ENCODE measurements around the gene NRG3. TPM values are rescaled to one million over a fixed set of nuclear protein-coding genes. Genes with fewer than 3 reads are reported as not detected.

The NRG3 gene
- total RNA-seq, 1 experiment from 2014 or later: 0.08 TPM

- BruUV-seq (replicated peaks): no TSS peak
- Histone ChIP-seq H3K9me3 (ENCODE audit: control insufficient read depth, insufficient read depth, low read depth, low read length) (no peaks in the 10 kb centered on the region), H3K27ac (ENCODE audit: low read length) (no peak overlapping the region), H3K27me3 (ENCODE audit: control insufficient read depth, insufficient read depth, low read length) (no peaks in the 10 kb centered on the region), H3K4me3 (ENCODE audit: low read depth in 2 of 2, low read length in 2 of 2) (no peak overlapping the region), H3K4me1 (ENCODE audit: control insufficient read depth, insufficient read depth, low read length) (no peaks in the 10 kb centered on the region), H3K36me3 (ENCODE audit: control insufficient read depth, insufficient read depth, low read length) (no peaks in the 10 kb centered on the region)
- TF ChIP-seq CTCF (IDR thresholded peaks at IDR 0.05) (no peak), TCF7L2 (IDR thresholded peaks at IDR 0.05; ENCODE audit: low read depth, low read length) (no peak), REST (IDR thresholded peaks at IDR 0.05; ENCODE audit: insufficient read depth in 1 of 2, low read depth in 2 of 2, low read length in 1 of 2) (no peak), POLR2AphosphoS5 (IDR thresholded peaks at IDR 0.05; ENCODE audit: low read depth, low read length) (no peak)
- CTCF ChIA-PET: no interaction called here
- DNase-seq (ENCODE audit: low read depth, low spot score) (no peak), ATAC-seq (no peak)
- POLR2A ChIA-PET: no interaction called here
- intact Hi-C loops (cut with micrococcal nuclease; ENCODE audit: unreplicated experiment) (no loop called here), in situ Hi-C loops (cut with HindIII; ENCODE audit: low pct_unique_long_range_greater_than_20kb, low sequenced_read_pairs) (no loop called here)
Measured at GRCh38 chr10:82813856-82814255, 938.9 kb downstream of the NRG3 start.

- Histone ChIP-seq H3K36me3 (ENCODE audit: control insufficient read depth, insufficient read depth, low read length) (no peaks in the 10 kb centered on the region), H3K4me1 (ENCODE audit: control insufficient read depth, insufficient read depth, low read length) (no peaks in the 10 kb centered on the region), H3K27ac (ENCODE audit: low read length) (no peak overlapping the region), H3K9me3 (ENCODE audit: control insufficient read depth, insufficient read depth, low read depth, low read length) (no peaks in the 10 kb centered on the region), H3K4me3 (ENCODE audit: low read depth in 2 of 2, low read length in 2 of 2) (no peak overlapping the region), H3K27me3 (ENCODE audit: control insufficient read depth, insufficient read depth, low read length) (no peaks in the 10 kb centered on the region)
- no peak for DNase-seq (ENCODE audit: low read depth, low spot score)
- no TSS peak for BruUV-seq (replicated peaks)
- ChIA-PET POLR2A (no interaction called here), CTCF (no interaction called here)
- TF ChIP-seq POLR2AphosphoS5 (IDR thresholded peaks at IDR 0.05; ENCODE audit: low read depth, low read length): no peak
- no peak for TF ChIP-seq TCF7L2 (IDR thresholded peaks at IDR 0.05; ENCODE audit: low read depth, low read length)
- ATAC-seq: no peak
- in situ Hi-C loops (cut with HindIII; ENCODE audit: low pct_unique_long_range_greater_than_20kb, low sequenced_read_pairs) (no loop called here), intact Hi-C loops (cut with micrococcal nuclease; ENCODE audit: unreplicated experiment) (no loop called here)
Measured at GRCh38 chr10:82814635-82815034, 939.6 kb downstream of the NRG3 start.

- POLR2A ChIA-PET: interaction anchor here (0.7 kb wide), 1 partner anchor 1437 kb away, joined by 3 read pairs; no protein-coding TSS in a partner anchor
- no peak overlapping the region for H3K4me3 ChIP-seq (ENCODE audit: low read depth in 2 of 2, low read length in 2 of 2)
- TF ChIP-seq CTCF (IDR thresholded peaks at IDR 0.05): no peak
- TF ChIP-seq POLR2AphosphoS5 (IDR thresholded peaks at IDR 0.05; ENCODE audit: low read depth, low read length): no peak
- no peak for TF ChIP-seq SIN3A (IDR thresholded peaks at IDR 0.05; ENCODE audit: borderline replicate concordance, insufficient read depth, low read depth, low read length)
- no peak for TF ChIP-seq TCF7L2 (IDR thresholded peaks at IDR 0.05; ENCODE audit: low read depth, low read length)
- TF ChIP-seq REST (IDR thresholded peaks at IDR 0.05; ENCODE audit: insufficient read depth in 1 of 2, low read depth in 2 of 2, low read length in 1 of 2): no peak
- H3K4me1 ChIP-seq (ENCODE audit: control insufficient read depth, insufficient read depth, low read length): no peaks in the 10 kb centered on the region
- CTCF ChIA-PET: no interaction called here
- no peaks in the 10 kb centered on the region for H3K36me3 ChIP-seq (ENCODE audit: control insufficient read depth, insufficient read depth, low read length)
- DNase-seq (ENCODE audit: low read depth, low spot score) (no peak), ATAC-seq (no peak)
- in situ Hi-C loops (cut with HindIII; ENCODE audit: low pct_unique_long_range_greater_than_20kb, low sequenced_read_pairs): no loop called here
- no peaks in the 10 kb centered on the region for H3K9me3 ChIP-seq (ENCODE audit: control insufficient read depth, insufficient read depth, low read depth, low read length)
- H3K27ac ChIP-seq (ENCODE audit: low read length): no peak overlapping the region
- BruUV-seq (replicated peaks): no TSS peak
- no peaks in the 10 kb centered on the region for H3K27me3 ChIP-seq (ENCODE audit: control insufficient read depth, insufficient read depth, low read length)
- intact Hi-C loops (cut with micrococcal nuclease; ENCODE audit: unreplicated experiment): no loop called here
Measured at GRCh38 chr10:82815680-82816079, 940.7 kb downstream of the NRG3 start.

Data from Panc1 (cell line).